GM18861 (cell line): ENCODE measurements around the gene ANKRD11.
A peak's percentile ranks its signal among the peaks of the same experiment; 100 is the strongest.
"Not testable (repeated sequence)": the region's sequence is repeated elsewhere in the genome, so short reads cannot be mapped to it uniquely, and the experiment has no call there.

Experiments used
- ATAC-seq: cut with Tn5 transposase; IDR thresholded peaks from one replicate; pipeline ENCODE4 v1.9.1; 2021; ENCODE audit not compliant: unreplicated experiment

ANKRD11 gene

GRCh38 chr16:89334050-89334449, 156.3 kb downstream of the ANKRD11 start:
- no peak for ATAC-seq

- not testable (repeated sequence) for ATAC-seq
These were observed 156.9 kb downstream of the ANKRD11 start for GRCh38 chr16:89333401-89334001.

GRCh38 chr16:89332902-89333245, 157.5 kb downstream of the ANKRD11 start:
- no peak for ATAC-seq

- no peak for ATAC-seq
These were observed 158.0 kb downstream of the ANKRD11 start for GRCh38 chr16:89332243-89332901.

- ATAC-seq, result no peak
These were observed 158.8 kb downstream of the ANKRD11 start for GRCh38 chr16:89331371-89332109.

GRCh38 chr16:89330177-89330856, 160.0 kb downstream of the ANKRD11 start:
- ATAC-seq, result no peak

GRCh38 chr16:89329830-89330176, 160.6 kb downstream of the ANKRD11 start:
- ATAC-seq, result not testable (repeated sequence)

GRCh38 chr16:89328412-89329400, 161.7 kb downstream of the ANKRD11 start:
- not testable (repeated sequence) for ATAC-seq

GRCh38 chr16:89326721-89327120, 163.6 kb downstream of the ANKRD11 start:
- ATAC-seq, result no peak

GRCh38 chr16:89325861-89326471, 164.4 kb downstream of the ANKRD11 start:
- ATAC-seq, result no peak

- ATAC-seq, result peak; percentile 47
These were observed 166.0 kb downstream of the ANKRD11 start for GRCh38 chr16:89324056-89325010.

GRCh38 chr16:89323120-89323960, 167.0 kb downstream of the ANKRD11 start:
- no peak for ATAC-seq

GRCh38 chr16:89322321-89323119, 167.8 kb downstream of the ANKRD11 start:
- no peak for ATAC-seq

GRCh38 chr16:89320782-89321501, 169.4 kb downstream of the ANKRD11 start:
- no peak for ATAC-seq

GRCh38 chr16:89319886-89320781, 170.2 kb downstream of the ANKRD11 start:
- peak; percentile 29 for ATAC-seq

- ATAC-seq, result no peak
These were observed 170.8 kb downstream of the ANKRD11 start for GRCh38 chr16:89319631-89319885.
